ENCODE results near the gene E2F4. TPM values are rescaled to one million over a fixed set of nuclear protein-coding genes. Genes with fewer than 3 reads are reported as not detected.

Gene E2F4
- total and polyA plus RNA-seq, 2 experiments from 2014 or later, result 70.4 to 72.4 TPM

DNA sequence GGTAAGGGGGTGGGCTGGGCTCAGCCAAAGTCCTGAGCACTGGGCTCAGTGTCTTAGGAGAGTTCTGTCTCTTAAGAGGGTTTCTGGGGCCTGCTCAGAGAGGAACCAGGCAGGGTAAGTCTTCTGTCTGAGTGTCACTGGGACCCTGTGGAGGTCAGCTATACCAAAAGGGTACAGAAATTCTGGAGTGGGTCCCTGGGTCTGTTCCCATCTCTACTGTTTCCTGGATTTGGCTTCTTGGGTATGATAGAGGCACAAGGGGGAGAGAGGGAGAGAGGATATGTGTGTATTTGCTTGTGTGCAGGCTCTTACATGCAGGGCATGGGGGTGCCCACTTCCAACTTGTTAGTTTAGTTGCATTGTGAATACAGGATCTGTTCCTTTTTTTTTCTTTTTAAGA is 1.6 kb downstream of the E2F4 start:
- no peaks in the 10 kb centered on the region for H3K9me3 ChIP-seq (ENCODE audit: low read depth)
- H3K36me3 ChIP-seq (replicated peaks; ENCODE audit: insufficient read depth, low read depth), result no peaks in the 10 kb centered on the region
- peaks cover 22% of the 10 kb centered on the region for H3K79me2 ChIP-seq
- no peaks in the 10 kb centered on the region for H4K20me1 ChIP-seq (ENCODE audit: insufficient read depth, poor library complexity, severe bottlenecking)
- DNase-seq (ENCODE audit: low spot score), result no peak
- H3K27me3 ChIP-seq, result no peaks in the 10 kb centered on the region
- H3K4me3 ChIP-seq, result no peak overlapping the region
- H3K4me2 ChIP-seq, result peak overlapping the region; percentile 99
- H2AFZ ChIP-seq, result no peak overlapping the region
- H3K9me2 ChIP-seq (replicated peaks; ENCODE audit: insufficient read depth), result no peaks in the 10 kb centered on the region
- no peak overlapping the region for H3K27ac ChIP-seq
- H3K4me1 ChIP-seq (ENCODE audit: insufficient read depth), result peaks cover 12% of the 10 kb centered on the region
- TF ChIP-seq EZH2 (IDR thresholded peaks at IDR 0.05; ENCODE audit: borderline replicate concordance) (no peak), EZH2phosphoT487 (IDR thresholded peaks at IDR 0.05; ENCODE audit: low read depth, severe bottlenecking, unreplicated experiment) (no peak)
- TF ChIP-seq, protein P1, sequence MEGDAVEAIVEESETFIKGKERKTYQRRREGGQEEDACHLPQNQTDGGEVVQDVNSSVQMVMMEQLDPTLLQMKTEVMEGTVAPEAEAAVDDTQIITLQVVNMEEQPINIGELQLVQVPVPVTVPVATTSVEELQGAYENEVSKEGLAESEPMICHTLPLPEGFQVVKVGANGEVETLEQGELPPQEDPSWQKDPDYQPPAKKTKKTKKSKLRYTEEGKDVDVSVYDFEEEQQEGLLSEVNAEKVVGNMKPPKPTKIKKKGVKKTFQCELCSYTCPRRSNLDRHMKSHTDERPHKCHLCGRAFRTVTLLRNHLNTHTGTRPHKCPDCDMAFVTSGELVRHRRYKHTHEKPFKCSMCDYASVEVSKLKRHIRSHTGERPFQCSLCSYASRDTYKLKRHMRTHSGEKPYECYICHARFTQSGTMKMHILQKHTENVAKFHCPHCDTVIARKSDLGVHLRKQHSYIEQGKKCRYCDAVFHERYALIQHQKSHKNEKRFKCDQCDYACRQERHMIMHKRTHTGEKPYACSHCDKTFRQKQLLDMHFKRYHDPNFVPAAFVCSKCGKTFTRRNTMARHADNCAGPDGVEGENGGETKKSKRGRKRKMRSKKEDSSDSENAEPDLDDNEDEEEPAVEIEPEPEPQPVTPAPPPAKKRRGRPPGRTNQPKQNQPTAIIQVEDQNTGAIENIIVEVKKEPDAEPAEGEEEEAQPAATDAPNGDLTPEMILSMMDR (IDR thresholded peaks at IDR 0.05; ENCODE audit: poor library complexity), result no peak

DNA sequence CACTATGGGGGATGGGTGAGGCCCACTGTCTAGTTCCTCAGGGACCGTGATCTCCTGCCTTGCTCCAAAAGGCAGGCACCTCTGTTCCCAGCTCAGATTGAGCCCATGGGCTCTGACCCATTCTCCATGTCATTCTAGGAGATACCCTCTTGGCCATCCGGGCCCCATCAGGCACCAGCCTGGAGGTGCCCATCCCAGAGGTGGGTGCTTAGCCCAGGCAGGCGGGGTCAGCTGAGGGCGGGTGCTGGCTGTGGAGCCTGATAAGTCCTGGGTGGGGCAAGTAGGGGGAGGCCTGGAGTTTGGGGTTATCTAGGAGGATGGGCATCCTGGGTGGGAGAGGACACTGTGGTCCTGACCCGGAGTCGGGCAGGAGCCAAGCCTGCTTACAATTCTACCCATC is 2.3 kb downstream of the E2F4 start:
- TF ChIP-seq, protein P1 (IDR thresholded peaks at IDR 0.05; ENCODE audit: poor library complexity), result no peak
- TF ChIP-seq EZH2phosphoT487 (IDR thresholded peaks at IDR 0.05; ENCODE audit: low read depth, severe bottlenecking, unreplicated experiment) (no peak), EZH2 (IDR thresholded peaks at IDR 0.05; ENCODE audit: borderline replicate concordance) (no peak)
- Histone ChIP-seq H3K9me3 (ENCODE audit: low read depth) (no peaks in the 10 kb centered on the region), H3K9me2 (replicated peaks; ENCODE audit: insufficient read depth) (no peaks in the 10 kb centered on the region), H3K36me3 (replicated peaks; ENCODE audit: insufficient read depth, low read depth) (no peaks in the 10 kb centered on the region), H2AFZ (no peak overlapping the region), H3K79me2 (peaks cover 22% of the 10 kb centered on the region), H3K4me2 (no peak overlapping the region), H3K27ac (no peak overlapping the region), H3K27me3 (no peaks in the 10 kb centered on the region), H4K20me1 (ENCODE audit: insufficient read depth, poor library complexity, severe bottlenecking) (no peaks in the 10 kb centered on the region), H3K4me3 (no peak overlapping the region), H3K4me1 (ENCODE audit: insufficient read depth) (peaks cover 15% of the 10 kb centered on the region)
- 94% methylated on average over 6 of the region's 6 CpGs for WGBS (ENCODE audit: low lambda C conversion rate, missing lambda C conversion rate)
- no peak for DNase-seq (ENCODE audit: low spot score)

DNA sequence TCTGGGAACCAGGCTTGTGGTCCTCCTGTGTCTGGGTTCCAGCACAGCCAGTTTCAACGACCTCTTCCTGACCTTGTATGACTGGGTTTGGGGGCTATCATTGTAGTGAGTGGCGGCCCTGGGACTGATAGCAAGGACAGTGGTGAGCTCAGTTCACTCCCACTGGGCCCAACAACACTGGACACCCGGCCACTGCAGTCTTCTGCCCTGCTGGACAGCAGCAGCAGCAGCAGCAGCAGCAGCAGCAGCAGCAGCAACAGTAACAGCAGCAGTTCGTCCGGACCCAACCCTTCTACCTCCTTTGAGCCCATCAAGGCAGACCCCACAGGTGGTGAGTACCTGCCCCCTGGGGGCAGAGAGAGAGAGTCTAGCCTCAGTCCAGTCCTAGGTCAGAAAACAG is 3.7 kb downstream of the E2F4 start:
- H3K79me2 ChIP-seq, result peaks cover 22% of the 10 kb centered on the region
- no peaks in the 10 kb centered on the region for H3K36me3 ChIP-seq (replicated peaks; ENCODE audit: insufficient read depth, low read depth)
- H3K4me3 ChIP-seq, result no peak overlapping the region
- no peaks in the 10 kb centered on the region for H3K9me2 ChIP-seq (replicated peaks; ENCODE audit: insufficient read depth)
- WGBS (ENCODE audit: low lambda C conversion rate, missing lambda C conversion rate), result 90% methylated on average over 5 of the region's 5 CpGs
- no peaks in the 10 kb centered on the region for H4K20me1 ChIP-seq (ENCODE audit: insufficient read depth, poor library complexity, severe bottlenecking)
- no peak overlapping the region for H2AFZ ChIP-seq
- no peaks in the 10 kb centered on the region for H3K9me3 ChIP-seq (ENCODE audit: low read depth)
- no peaks in the 10 kb centered on the region for H3K27me3 ChIP-seq
- no peak for DNase-seq (ENCODE audit: low spot score)
- TF ChIP-seq EZH2 (IDR thresholded peaks at IDR 0.05; ENCODE audit: borderline replicate concordance), result no peak
- TF ChIP-seq EZH2phosphoT487 (IDR thresholded peaks at IDR 0.05; ENCODE audit: low read depth, severe bottlenecking, unreplicated experiment), result no peak
- no peak overlapping the region for H3K4me2 ChIP-seq
- H3K27ac ChIP-seq, result no peak overlapping the region
- peaks cover 15% of the 10 kb centered on the region for H3K4me1 ChIP-seq (ENCODE audit: insufficient read depth)

DNA sequence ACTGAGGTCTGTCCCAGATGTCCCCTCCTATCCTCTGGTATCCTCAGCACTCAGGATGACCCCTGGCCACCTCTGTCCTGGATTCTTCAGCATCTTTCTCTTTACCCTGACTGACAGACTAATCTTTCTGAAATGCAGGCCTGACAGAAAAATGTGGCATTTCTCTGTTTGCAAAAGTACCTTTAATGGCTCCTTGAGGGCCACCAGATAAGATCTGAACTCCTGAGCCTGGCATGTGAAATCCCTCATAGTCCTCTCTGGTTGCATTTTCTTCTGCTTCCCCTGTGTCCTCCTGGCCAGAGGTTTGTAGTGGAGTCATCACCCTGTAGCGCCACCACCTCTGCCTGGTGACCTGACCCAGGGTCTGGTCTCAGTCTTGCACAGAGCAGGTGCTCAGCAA is 4.9 kb downstream of the E2F4 start:
- H2AFZ ChIP-seq, result no peak overlapping the region
- peaks cover 22% of the 10 kb centered on the region for H3K79me2 ChIP-seq
- H3K36me3 ChIP-seq (replicated peaks; ENCODE audit: insufficient read depth, low read depth), result no peaks in the 10 kb centered on the region
- no peaks in the 10 kb centered on the region for H3K9me3 ChIP-seq (ENCODE audit: low read depth)
- 87% methylated on average over 1 of the region's 1 CpG for WGBS (ENCODE audit: low lambda C conversion rate, missing lambda C conversion rate)
- peaks cover 15% of the 10 kb centered on the region for H3K4me1 ChIP-seq (ENCODE audit: insufficient read depth)
- DNase-seq (ENCODE audit: low spot score), result no peak
- H3K4me2 ChIP-seq, result no peak overlapping the region
- no peaks in the 10 kb centered on the region for H3K27me3 ChIP-seq
- H3K27ac ChIP-seq, result no peak overlapping the region
- no peaks in the 10 kb centered on the region for H3K9me2 ChIP-seq (replicated peaks; ENCODE audit: insufficient read depth)
- no peaks in the 10 kb centered on the region for H4K20me1 ChIP-seq (ENCODE audit: insufficient read depth, poor library complexity, severe bottlenecking)
- H3K4me3 ChIP-seq, result no peak overlapping the region
- no peak for TF ChIP-seq EZH2phosphoT487 (IDR thresholded peaks at IDR 0.05; ENCODE audit: low read depth, severe bottlenecking, unreplicated experiment)
- TF ChIP-seq, protein P1 (IDR thresholded peaks at IDR 0.05; ENCODE audit: poor library complexity), result no peak
- no peak for TF ChIP-seq EZH2 (IDR thresholded peaks at IDR 0.05; ENCODE audit: borderline replicate concordance)
